Panc1 (cell line): ENCODE measurements around the gene CDKN2B-AS1. TPM values are rescaled to one million over a fixed set of nuclear protein-coding genes. Genes with fewer than 3 reads are reported as not detected.

Experiments used
- ATAC-seq: fragments of 200-7000 bp; cut with Tn5 transposase; 2 replicates; pipeline ENCODE4 v1.9.1; 2020; ENCODE audit warnings: mild to moderate bottlenecking, moderate library complexity
- BruUV-seq: library from RNA; stranded (reverse); fragments of 400-500 nt; replicated peaks from 2 replicates; lab custom pipeline; 2021; lab: Mats Ljungman, UMichigan
- CTCF ChIA-PET: fragments of 300-600 bp; sonication (Branson Sonifier 250); formaldehyde crosslinking; loops from one replicate; lab custom pipeline; 2022; ENCODE audit warnings: antibody characterized with exemption; lab: Charles Lee
- POLR2A ChIA-PET: fragments of 300-600 bp; sonication (Branson Sonifier 250); formaldehyde crosslinking; loops from one replicate; lab custom pipeline; 2022; ENCODE audit warnings: antibody characterized with exemption; lab: Charles Lee
- DNase-seq: peaks from one replicate; pipeline ENCODE4 v3.0.0-alpha.2; 2010; ENCODE audit warnings: low read depth, low spot score
- H3K27ac ChIP-seq: 2 replicates; pipeline ENCODE4 v1.5.1; 2011; ENCODE audit warnings: mild to moderate bottlenecking, low read length, inconsistent platforms
- H3K27me3 ChIP-seq: fragments of 200-500 bp; sonication (Bioruptor generic); 2 replicates; pipeline ENCODE4 v1.6.0; 2014; ENCODE audit warnings: low read length, inconsistent platforms; ENCODE audit not compliant: control insufficient read depth, insufficient read depth
- H3K36me3 ChIP-seq: fragments of 200-500 bp; sonication (Bioruptor generic); 2 replicates; pipeline ENCODE4 v1.5.1; 2014; ENCODE audit warnings: inconsistent platforms, mild to moderate bottlenecking, low read length, moderate library complexity; ENCODE audit not compliant: control insufficient read depth, insufficient read depth
- H3K4me1 ChIP-seq: 2 replicates; pipeline ENCODE4 v1.5.1; 2011; ENCODE audit warnings: inconsistent platforms, mild to moderate bottlenecking, low read length, moderate library complexity; ENCODE audit not compliant: control insufficient read depth, insufficient read depth
- H3K4me3 ChIP-seq, 2 experiments: 2 replicates each; pipeline ENCODE4 v1.5.1; 2011 to 2012; ENCODE audit warnings: low read depth in 2 of 2, low read length in 2 of 2, mild to moderate bottlenecking in 2 of 2, inconsistent platforms in 1 of 2, moderate library complexity in 1 of 2
- H3K9me3 ChIP-seq: fragments of 200-500 bp; sonication (Bioruptor generic); 2 replicates; pipeline ENCODE4 v1.5.1; 2014; ENCODE audit warnings: low read depth, mild to moderate bottlenecking, inconsistent platforms, low read length, moderate library complexity; ENCODE audit not compliant: control insufficient read depth, insufficient read depth
- POLR2AphosphoS5 ChIP-seq: IDR thresholded peaks from 2 replicates; pipeline ENCODE4 v1.6.1; 2012; ENCODE audit warnings: mild to moderate bottlenecking, low read depth, low read length, moderate library complexity
- REST ChIP-seq, 2 experiments: IDR thresholded peaks; 2 replicates each; pipeline ENCODE4 v1.6.1; 2011 to 2012; ENCODE audit warnings: low read depth in 2 of 2, control low read depth in 1 of 2, low read length in 1 of 2, mild to moderate bottlenecking in 1 of 2, moderate library complexity in 1 of 2; ENCODE audit not compliant: insufficient read depth in 1 of 2
- SIN3A ChIP-seq: IDR thresholded peaks from 2 replicates; pipeline ENCODE4 v1.6.1; 2012; ENCODE audit warnings: low read depth, mild to moderate bottlenecking, low read length, moderate library complexity, borderline replicate concordance; ENCODE audit not compliant: insufficient read depth
- TCF7L2 ChIP-seq: IDR thresholded peaks from 2 replicates; pipeline ENCODE4 v1.6.1; 2011; ENCODE audit warnings: mild to moderate bottlenecking, low read depth, low read length, inconsistent platforms
- in situ Hi-C: cut with HindIII; loops from 2 replicates; pipeline ENCODE4 v1.10.0; 2016; ENCODE audit warnings: low sequenced_read_pairs, low pct_unique_long_range_greater_than_20kb
- intact Hi-C: fragments of 100-400 bp; cut with micrococcal nuclease; formaldehyde crosslinking; loops from one replicate; pipeline ENCODE4 v1.10.0; 2022; ENCODE audit not compliant: unreplicated experiment
- total RNA-seq: library from RNA; stranded (reverse); gene quantifications from one replicate; pipeline ENCODE4 v1.2.1, GENCODE V29; 2021; ENCODE audit not compliant: unreplicated experiment
- TF ChIP-seq, protein P1 (sequence below): fragments of 450-650 bp; IDR thresholded peaks from 2 replicates; pipeline ENCODE4 v1.5.1; 2017; ENCODE audit warnings: mild to moderate bottlenecking

Gene CDKN2B-AS1
- total RNA-seq, 1 experiment from 2014 or later = not detected

- ATAC-seq (no peak), DNase-seq (no peak)
- H3K9me3 ChIP-seq = no peaks in the 10 kb centered on the region
- BruUV-seq = no TSS peak
- no peaks in the 10 kb centered on the region for H3K27me3 ChIP-seq
- H3K4me3 ChIP-seq = no peak overlapping the region
- intact Hi-C loops (no loop called here), in situ Hi-C loops (no loop called here)
- no peak overlapping the region for H3K27ac ChIP-seq
- H3K36me3 ChIP-seq = no peaks in the 10 kb centered on the region
- POLR2A ChIA-PET = no interaction called here
- CTCF ChIA-PET = no interaction called here
- TF ChIP-seq POLR2AphosphoS5 (no peak), SIN3A (no peak), TCF7L2 (no peak)
- no peaks in the 10 kb centered on the region for H3K4me1 ChIP-seq
These were observed 22.2 kb upstream of the CDKN2B-AS1 start for GRCh38 chr9:21972361-21972760.

DNA sequence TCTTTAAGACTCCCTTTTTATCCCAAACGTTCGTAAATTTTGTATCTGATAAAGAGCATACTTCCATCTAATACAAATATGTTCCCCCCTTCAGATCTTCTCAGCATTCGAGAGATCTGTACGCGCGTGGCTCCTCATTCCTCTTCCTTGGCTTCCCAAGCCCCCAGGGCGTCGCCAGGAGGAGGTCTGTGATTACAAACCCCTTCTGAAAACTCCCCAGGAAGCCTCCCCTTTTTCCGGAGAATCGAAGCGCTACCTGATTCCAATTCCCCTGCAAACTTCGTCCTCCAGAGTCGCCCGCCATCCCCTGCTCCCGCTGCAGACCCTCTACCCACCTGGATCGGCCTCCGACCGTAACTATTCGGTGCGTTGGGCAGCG is 20.3 kb upstream of the CDKN2B-AS1 start:
- no peak overlapping the region for H3K27ac ChIP-seq
- H3K4me1 ChIP-seq = no peaks in the 10 kb centered on the region
- H3K27me3 ChIP-seq = no peaks in the 10 kb centered on the region
- no TSS peak for BruUV-seq
- no peaks in the 10 kb centered on the region for H3K36me3 ChIP-seq
- DNase-seq = no peak
- ATAC-seq = no peak
- in situ Hi-C loops (no loop called here), intact Hi-C loops (no loop called here)
- ChIA-PET CTCF (no interaction called here), POLR2A (no interaction called here)
- H3K4me3 ChIP-seq = peak overlapping the region in 1 of 2 experiments; percentile 18; a peak in 1 of 4 replicates
- TF ChIP-seq TCF7L2 = no peak
- no peak for TF ChIP-seq SIN3A
- no peak for TF ChIP-seq POLR2AphosphoS5
- TF ChIP-seq, protein P1, sequence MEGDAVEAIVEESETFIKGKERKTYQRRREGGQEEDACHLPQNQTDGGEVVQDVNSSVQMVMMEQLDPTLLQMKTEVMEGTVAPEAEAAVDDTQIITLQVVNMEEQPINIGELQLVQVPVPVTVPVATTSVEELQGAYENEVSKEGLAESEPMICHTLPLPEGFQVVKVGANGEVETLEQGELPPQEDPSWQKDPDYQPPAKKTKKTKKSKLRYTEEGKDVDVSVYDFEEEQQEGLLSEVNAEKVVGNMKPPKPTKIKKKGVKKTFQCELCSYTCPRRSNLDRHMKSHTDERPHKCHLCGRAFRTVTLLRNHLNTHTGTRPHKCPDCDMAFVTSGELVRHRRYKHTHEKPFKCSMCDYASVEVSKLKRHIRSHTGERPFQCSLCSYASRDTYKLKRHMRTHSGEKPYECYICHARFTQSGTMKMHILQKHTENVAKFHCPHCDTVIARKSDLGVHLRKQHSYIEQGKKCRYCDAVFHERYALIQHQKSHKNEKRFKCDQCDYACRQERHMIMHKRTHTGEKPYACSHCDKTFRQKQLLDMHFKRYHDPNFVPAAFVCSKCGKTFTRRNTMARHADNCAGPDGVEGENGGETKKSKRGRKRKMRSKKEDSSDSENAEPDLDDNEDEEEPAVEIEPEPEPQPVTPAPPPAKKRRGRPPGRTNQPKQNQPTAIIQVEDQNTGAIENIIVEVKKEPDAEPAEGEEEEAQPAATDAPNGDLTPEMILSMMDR = no peak
- TF ChIP-seq REST (IDR thresholded peaks at IDR 0.05; ENCODE audit: insufficient read depth in 1 of 2, low read depth in 2 of 2, low read length in 1 of 2) = no peak
- no peaks in the 10 kb centered on the region for H3K9me3 ChIP-seq

GRCh38 chr9:21974722-21975409 is 19.7 kb upstream of the CDKN2B-AS1 start:
- POLR2A ChIA-PET = no interaction called here

More at GRCh38 chr9:21974722-21975409, 19.7 kb upstream of the CDKN2B-AS1 start:
- no peak for ATAC-seq
- H3K4me3 ChIP-seq = peak overlapping the region in 1 of 2 experiments; percentile 18; a peak in 1 of 4 replicates
- BruUV-seq = no TSS peak
- CTCF ChIA-PET = no interaction called here
- no peaks in the 10 kb centered on the region for H3K27me3 ChIP-seq
- no peak for TF ChIP-seq SIN3A
- no peak for TF ChIP-seq REST (IDR thresholded peaks at IDR 0.05; ENCODE audit: insufficient read depth in 1 of 2, low read depth in 2 of 2, low read length in 1 of 2)
- TF ChIP-seq TCF7L2 = no peak
- no peak for TF ChIP-seq POLR2AphosphoS5
- TF ChIP-seq, protein P1 = no peak
- no peaks in the 10 kb centered on the region for H3K4me1 ChIP-seq
- H3K36me3 ChIP-seq = no peaks in the 10 kb centered on the region
- H3K9me3 ChIP-seq = no peaks in the 10 kb centered on the region
- no peak overlapping the region for H3K27ac ChIP-seq
- intact Hi-C loops = no loop called here
- in situ Hi-C loops = no loop called here
- DNase-seq = no peak
